SK-N-SH (cell line): Measurements from ENCODE around the gene ZNF407. TPM values are rescaled to one million over a fixed set of nuclear protein-coding genes. Genes with fewer than 3 reads are reported as not detected.

Experiments
- CTCF ChIA-PET: fragments of 300-600, 350-600 bp; formaldehyde crosslinking; extraction: SDS; loops from one replicate; lab custom pipeline; 2021; lab: Yijun Ruan, JAX
- POLR2A ChIA-PET: fragments of 350-600 bp; sonication (Branson Sonifier 250); formaldehyde crosslinking; extraction: SDS; loops from one replicate; lab custom pipeline; 2020; ENCODE audit warnings: antibody characterized with exemption, inconsistent platforms; lab: Yijun Ruan, JAX
- DNase-seq: peaks from one replicate; pipeline ENCODE4 v3.0.0; 2012
- H2AFZ ChIP-seq: fragments of 200-600 bp; sonication (generic); 2 replicates; pipeline ENCODE4 v1.8.1; 2016; ENCODE audit warnings: antibody characterized with exemption, mild to moderate bottlenecking, low read depth
- H3F3A ChIP-seq: fragments of 200-600 bp; sonication (generic); replicated peaks from 2 replicates; pipeline ENCODE3; 2016; ENCODE audit warnings: antibody characterized with exemption, mild to moderate bottlenecking; ENCODE audit not compliant: insufficient read depth
- H3K27ac ChIP-seq, 2 experiments: fragments of 200-500 bp in 1 of 2; fragments of 200-600 bp in 1 of 2; sonication (Bioruptor generic) in 1 of 2; sonication (generic), shearing (Covaris generic) in 1 of 2; 2 replicates each; pipeline versions ENCODE4 v1.5.1 to v1.6.1; 2014 to 2016; ENCODE audit warnings: low read depth in 2 of 2, inconsistent platforms in 1 of 2, low read length in 1 of 2, mild to moderate bottlenecking in 1 of 2, mixed read lengths in 1 of 2
- H3K27me3 ChIP-seq: fragments of 200-600 bp; sonication (generic), shearing (Covaris generic); 2 replicates; pipeline ENCODE4 v1.6.1; 2016; ENCODE audit warnings: mixed run types; ENCODE audit not compliant: insufficient read depth
- H3K36me3 ChIP-seq, 2 experiments: fragments of 200-500 bp in 1 of 2; fragments of 200-600 bp in 1 of 2; sonication (Bioruptor generic) in 1 of 2; sonication (generic) in 1 of 2; replicated peaks in 1 of 2; 2 replicates each; pipeline versions ENCODE3 to v1.5.1; 2014 to 2016; ENCODE audit warnings: low read length in 1 of 2, mild to moderate bottlenecking in 1 of 2; ENCODE audit not compliant: insufficient read depth in 2 of 2, control insufficient read depth in 1 of 2
- H3K4me1 ChIP-seq, 2 experiments: fragments of 200-500 bp in 1 of 2; fragments of 200-600 bp in 1 of 2; sonication (Bioruptor generic) in 1 of 2; sonication (generic), shearing (Covaris generic) in 1 of 2; 2 replicates each; pipeline versions ENCODE4 v1.5.1 to v1.6.1; 2014 to 2016; ENCODE audit warnings: low read depth in 1 of 2, low read length in 1 of 2, mixed run types in 1 of 2; ENCODE audit not compliant: insufficient read depth in 2 of 2, control insufficient read depth in 1 of 2
- H3K4me2 ChIP-seq: fragments of 200-600 bp; sonication (generic), shearing (Covaris generic); 2 replicates; pipeline ENCODE4 v1.6.1; 2017; ENCODE audit warnings: mixed run types
- H3K4me3 ChIP-seq, 2 experiments: fragments of 200-500 bp in 1 of 2; fragments of 200-600 bp in 1 of 2; sonication (Bioruptor generic) in 1 of 2; sonication (generic), shearing (Covaris generic) in 1 of 2; 2 replicates each; pipeline versions ENCODE4 v1.5.1 to v1.8.1; 2014 to 2016; ENCODE audit warnings: low read depth in 2 of 2, inconsistent platforms in 1 of 2, low read length in 1 of 2, mild to moderate bottlenecking in 1 of 2, mixed read lengths in 1 of 2, moderate library complexity in 1 of 2
- H3K79me2 ChIP-seq: fragments of 200-600 bp; sonication (generic); 2 replicates; pipeline ENCODE4 v1.8.1; 2017; ENCODE audit warnings: mild to moderate bottlenecking; ENCODE audit not compliant: insufficient read depth
- H3K9ac ChIP-seq: fragments of 200-600 bp; sonication (generic); 2 replicates; pipeline ENCODE4 v1.6.1; 2017; ENCODE audit warnings: mixed run types
- H3K9me2 ChIP-seq: fragments of 200-600 bp; sonication (generic); 2 replicates; pipeline ENCODE4 v1.6.1; 2017; ENCODE audit warnings: mixed run types
- H3K9me3 ChIP-seq: fragments of 200-600 bp; sonication (generic); 2 replicates; pipeline ENCODE4 v1.6.1; 2017; ENCODE audit warnings: mixed run types, mild to moderate bottlenecking, moderate library complexity
- H4K20me1 ChIP-seq: fragments of 200-600 bp; sonication (generic); 2 replicates; pipeline ENCODE4 v1.6.1; 2017; ENCODE audit warnings: mild to moderate bottlenecking, mixed run types; ENCODE audit not compliant: insufficient read depth
- ELF1 ChIP-seq: IDR thresholded peaks from 2 replicates; pipeline ENCODE4 v1.4.0; 2012
- EP300 ChIP-seq, 2 experiments: IDR thresholded peaks; 2 replicates each; pipeline versions ENCODE4 v1.4.0 to v1.6.1; 2012; ENCODE audit warnings: borderline replicate concordance in 1 of 2, low read depth in 1 of 2, low read length in 1 of 2
- FOSL2 ChIP-seq: IDR thresholded peaks from 2 replicates; pipeline ENCODE4 v1.4.0; 2012; ENCODE audit warnings: low read depth, mild to moderate bottlenecking, moderate library complexity, borderline replicate concordance
- FOXJ3 ChIP-seq: sonication (generic); formaldehyde crosslinking; IDR thresholded peaks from 2 replicates; pipeline ENCODE4 v1.5.1; 2020; ENCODE audit warnings: mild to moderate bottlenecking, missing genetic modification reagents
- FOXM1 ChIP-seq: IDR thresholded peaks from 2 replicates; pipeline ENCODE4 v1.4.0; 2012; ENCODE audit warnings: low read depth, mild to moderate bottlenecking
- GATA2 ChIP-seq: sonication (generic); formaldehyde crosslinking; IDR thresholded peaks from 2 replicates; pipeline ENCODE4 v1.5.0; 2020; ENCODE audit warnings: mild to moderate bottlenecking, missing genetic modification reagents
- JUND ChIP-seq: IDR thresholded peaks from 2 replicates; pipeline ENCODE4 v1.4.0; 2012
- MEF2A ChIP-seq: IDR thresholded peaks from 2 replicates; pipeline ENCODE4 v1.4.0; 2012; ENCODE audit warnings: low read depth, borderline replicate concordance
- POLR2AphosphoS5 ChIP-seq: IDR thresholded peaks from 2 replicates; pipeline ENCODE4 v1.6.1; 2012; ENCODE audit warnings: low read depth, low read length
- RAD21 ChIP-seq: IDR thresholded peaks from 2 replicates; pipeline ENCODE4 v1.6.1; 2012; ENCODE audit warnings: mild to moderate bottlenecking, low read length
- TAF1 ChIP-seq: IDR thresholded peaks from 2 replicates; pipeline ENCODE4 v1.6.1; 2012; ENCODE audit warnings: low read depth, mild to moderate bottlenecking, low read length, moderate library complexity, borderline replicate concordance
- TCF12 ChIP-seq: IDR thresholded peaks from 2 replicates; pipeline ENCODE4 v1.4.0; 2012
- TEAD4 ChIP-seq: IDR thresholded peaks from 2 replicates; pipeline ENCODE4 v1.4.0; 2012; ENCODE audit warnings: mild to moderate bottlenecking, borderline replicate concordance; ENCODE audit not compliant: insufficient read depth
- USF2 ChIP-seq: fragments of 150-350 bp; IDR thresholded peaks from 2 replicates; pipeline ENCODE4 v1.6.1; 2017; ENCODE audit warnings: antibody characterized with exemption, low read length, low read depth, borderline replicate concordance
- YY1 ChIP-seq: IDR thresholded peaks from 2 replicates; pipeline ENCODE4 v1.4.0; 2012; ENCODE audit warnings: low read depth, mild to moderate bottlenecking
- WGBS: methylation state at CpG from one replicate; pipeline ENCODE4 v1.1.6; 2017; ENCODE audit warnings: low lambda C conversion rate; 5-methylcytosine and 5-hydroxymethylcytosine counted together
- polyA plus RNA-seq, 3 experiments: library from polyadenylated mRNA; depleted of rRNA; stranded (reverse); fragments of >200 nt; gene quantifications; 2 replicates each; pipeline ENCODE4 v1.2.3, GENCODE V29; 2012
- TF ChIP-seq, protein P1 (sequence below): IDR thresholded peaks from 2 replicates; pipeline ENCODE4; 2012
- TF ChIP-seq, protein P2 (sequence below): IDR thresholded peaks from 2 replicates; pipeline ENCODE4 v1.4.0; 2012; ENCODE audit warnings: low read depth, borderline replicate concordance

ZNF407 gene
- polyA plus RNA-seq, 1 of the 3 experiments (the other 2 are of a cell fraction): 2.6 TPM

GRCh38 chr18:74806073-74806472, 208.4 kb downstream of the ZNF407 start:
- ChIA-PET CTCF (interaction anchor here (1.0 kb wide), 1 partner anchor 12 kb away, joined by 3 read pairs; no protein-coding TSS in a partner anchor), POLR2A (no interaction called here)
- Histone ChIP-seq H2AFZ (peak overlapping the region; percentile 45; the same call in 1 of the 2 replicates), H4K20me1 (no peaks in the 10 kb centered on the region), H3K27ac (peak overlapping the region in 1 of 2 experiments; percentile 85; a peak in 2 of 4 replicates), H3K4me2 (peak overlapping the region; percentile 71), H3K36me3 (no peaks in the 10 kb centered on the region), H3K4me1 (peaks cover 13 to 18% of the 10 kb centered on the region in 2 experiments), H3K9me2 (no peaks in the 10 kb centered on the region), H3F3A (peaks cover 19% of the 10 kb centered on the region), H3K4me3 (peak overlapping the region in 1 of 2 experiments; percentile 27; a peak in 1 of 4 replicates), H3K9ac (peak overlapping the region; percentile 36; the same call in 1 of the 2 replicates), H3K9me3 (no peaks in the 10 kb centered on the region), H3K79me2 (no peaks in the 10 kb centered on the region), H3K27me3 (no peaks in the 10 kb centered on the region)
- WGBS: 98% methylated on average over 6 of the region's 6 CpGs
- TF ChIP-seq POLR2AphosphoS5 (no peak), FOXJ3 (CRISPR knock-in tag) (no peak), TCF12 (no peak), RAD21 (no peak), YY1 (no peak), USF2 (no peak), FOXM1 (no peak)
- no peak for DNase-seq

- peaks cover 19% of the 10 kb centered on the region for H3F3A ChIP-seq
- CTCF ChIA-PET: interaction anchor here (0.6 to 1.0 kb wide), 2 partner anchors 11 to 234 kb away, joined by 3 read pairs; no protein-coding TSS in a partner anchor
- peak overlapping the region; percentile 45; the same call in 1 of the 2 replicates for H2AFZ ChIP-seq
- WGBS: 74% methylated on average over 7 of the region's 7 CpGs
- H3K9me2 ChIP-seq: no peaks in the 10 kb centered on the region
- H3K79me2 ChIP-seq: no peaks in the 10 kb centered on the region
- peaks cover 13 to 18% of the 10 kb centered on the region in 2 experiments for H3K4me1 ChIP-seq
- no peaks in the 10 kb centered on the region for H4K20me1 ChIP-seq
- H3K27ac ChIP-seq: peak overlapping the region in 1 of 2 experiments; percentile 85; a peak in 2 of 4 replicates
- no peaks in the 10 kb centered on the region for H3K36me3 ChIP-seq
- H3K9me3 ChIP-seq: no peaks in the 10 kb centered on the region
- peak overlapping the region in 1 of 2 experiments; percentile 27; a peak in 1 of 4 replicates for H3K4me3 ChIP-seq
- TF ChIP-seq, protein P1, sequence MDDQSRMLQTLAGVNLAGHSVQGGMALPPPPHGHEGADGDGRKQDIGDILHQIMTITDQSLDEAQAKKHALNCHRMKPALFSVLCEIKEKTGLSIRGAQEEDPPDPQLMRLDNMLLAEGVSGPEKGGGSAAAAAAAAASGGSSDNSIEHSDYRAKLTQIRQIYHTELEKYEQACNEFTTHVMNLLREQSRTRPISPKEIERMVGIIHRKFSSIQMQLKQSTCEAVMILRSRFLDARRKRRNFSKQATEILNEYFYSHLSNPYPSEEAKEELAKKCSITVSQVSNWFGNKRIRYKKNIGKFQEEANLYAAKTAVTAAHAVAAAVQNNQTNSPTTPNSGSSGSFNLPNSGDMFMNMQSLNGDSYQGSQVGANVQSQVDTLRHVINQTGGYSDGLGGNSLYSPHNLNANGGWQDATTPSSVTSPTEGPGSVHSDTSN: peak; percentile 58
- TF ChIP-seq, protein P2, sequence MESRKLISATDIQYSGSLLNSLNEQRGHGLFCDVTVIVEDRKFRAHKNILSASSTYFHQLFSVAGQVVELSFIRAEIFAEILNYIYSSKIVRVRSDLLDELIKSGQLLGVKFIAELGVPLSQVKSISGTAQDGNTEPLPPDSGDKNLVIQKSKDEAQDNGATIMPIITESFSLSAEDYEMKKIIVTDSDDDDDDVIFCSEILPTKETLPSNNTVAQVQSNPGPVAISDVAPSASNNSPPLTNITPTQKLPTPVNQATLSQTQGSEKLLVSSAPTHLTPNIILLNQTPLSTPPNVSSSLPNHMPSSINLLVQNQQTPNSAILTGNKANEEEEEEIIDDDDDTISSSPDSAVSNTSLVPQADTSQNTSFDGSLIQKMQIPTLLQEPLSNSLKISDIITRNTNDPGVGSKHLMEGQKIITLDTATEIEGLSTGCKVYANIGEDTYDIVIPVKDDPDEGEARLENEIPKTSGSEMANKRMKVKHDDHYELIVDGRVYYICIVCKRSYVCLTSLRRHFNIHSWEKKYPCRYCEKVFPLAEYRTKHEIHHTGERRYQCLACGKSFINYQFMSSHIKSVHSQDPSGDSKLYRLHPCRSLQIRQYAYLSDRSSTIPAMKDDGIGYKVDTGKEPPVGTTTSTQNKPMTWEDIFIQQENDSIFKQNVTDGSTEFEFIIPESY: no peak
- TF ChIP-seq TCF12 (peak; percentile 72), FOXM1 (no peak), FOSL2 (peak; percentile 89), GATA2 (CRISPR knock-in tag) (no peak), ELF1 (no peak), TAF1 (no peak), JUND (peak; percentile 84), EP300 (IDR thresholded peaks at IDR 0.05; ENCODE audit: borderline replicate concordance in 1 of 2, low read depth in 1 of 2, low read length in 1 of 2) (peak in 1 of 2 experiments; percentile 61; a peak in 1 of 4 replicates), MEF2A (peak; percentile 99), RAD21 (no peak), TEAD4 (peak; percentile 50; the same call in 1 of the 2 replicates), POLR2AphosphoS5 (no peak), FOXJ3 (CRISPR knock-in tag) (no peak)
- DNase-seq: no peak
- POLR2A ChIA-PET: no interaction called here
- no peaks in the 10 kb centered on the region for H3K27me3 ChIP-seq
- peak overlapping the region; percentile 71 for H3K4me2 ChIP-seq
- peak overlapping the region; percentile 36; the same call in 1 of the 2 replicates for H3K9ac ChIP-seq
These were observed 209.2 kb downstream of the ZNF407 start for GRCh38 chr18:74806700-74807416.
